SK-N-SH treated with all-trans-retinoic acid at 6 μM for 48 hours (cell line): ENCODE measurements around the gene PGAP6.

Source experiments
- ATAC-seq: fragments of 200-7000 bp; cut with Tn5 transposase; 3 replicates; pipeline ENCODE4 v1.9.1; 2020; ENCODE audit warnings: mild to moderate bottlenecking, moderate library complexity
- ARNTL ChIP-seq: fragments of 450-650 bp; formaldehyde crosslinking; IDR thresholded peaks from 2 replicates; pipeline ENCODE4 v1.5.0; 2020; ENCODE audit warnings: low read depth, mild to moderate bottlenecking, moderate library complexity, borderline replicate concordance
- BACH2 ChIP-seq: fragments of 250-450 bp; sonication (Bioruptor Pico); IDR thresholded peaks from 2 replicates; pipeline ENCODE4 v1.9.0; 2021; ENCODE audit warnings: mild to moderate bottlenecking, borderline replicate concordance
- CSDC2 ChIP-seq: fragments of 250-450 bp; sonication (Bioruptor Pico); IDR thresholded peaks from 2 replicates; pipeline ENCODE4 v1.5.0; 2020; ENCODE audit warnings: mild to moderate bottlenecking, moderate library complexity
- ESRRG ChIP-seq: fragments of 250-450 bp; sonication (Bioruptor Pico); IDR thresholded peaks from 2 replicates; pipeline ENCODE4 v1.6.1; 2021; ENCODE audit warnings: mild to moderate bottlenecking
- GLIS3 ChIP-seq: fragments of 250-450 bp; sonication (Bioruptor Pico); IDR thresholded peaks from 2 replicates; pipeline ENCODE4 v1.5.0; 2020; ENCODE audit warnings: mild to moderate bottlenecking, moderate library complexity
- ISL1 ChIP-seq: fragments of 250-450 bp; sonication (Bioruptor Pico); IDR thresholded peaks from 2 replicates; pipeline ENCODE4 v2.1.2; 2022; ENCODE audit warnings: mild to moderate bottlenecking, moderate library complexity
- OSR1 ChIP-seq: fragments of 250-450 bp; sonication (Bioruptor Pico); IDR thresholded peaks from 2 replicates; pipeline ENCODE4 v1.8.0; 2022; ENCODE audit warnings: moderate library complexity, mild to moderate bottlenecking, inconsistent platforms
- PPARA ChIP-seq: fragments of 250-450 bp; sonication (Bioruptor Pico); IDR thresholded peaks from 2 replicates; pipeline ENCODE4 v1.5.0; 2020; ENCODE audit warnings: mild to moderate bottlenecking, borderline replicate concordance
- RARB ChIP-seq: fragments of 250-450 bp; sonication (Bioruptor Pico); IDR thresholded peaks from 2 replicates; pipeline ENCODE4 v1.8.0; 2021; ENCODE audit warnings: mild to moderate bottlenecking, moderate library complexity
- SNAI2 ChIP-seq: fragments of 250-450 bp; sonication (Bioruptor Pico); IDR thresholded peaks from 2 replicates; pipeline ENCODE4 v1.5.0; 2020; ENCODE audit warnings: mild to moderate bottlenecking, moderate library complexity
- TCF4 ChIP-seq: fragments of 250-450 bp; sonication (Bioruptor Pico); IDR thresholded peaks from 2 replicates; pipeline ENCODE4 v1.8.0; 2021; ENCODE audit warnings: mild to moderate bottlenecking, moderate library complexity, borderline replicate concordance
- TOX ChIP-seq: fragments of 250-450 bp; sonication (Bioruptor Pico); IDR thresholded peaks from 2 replicates; pipeline ENCODE4 v1.8.0; 2021; ENCODE audit warnings: mild to moderate bottlenecking, moderate library complexity, borderline replicate concordance
- TSHZ2 ChIP-seq: fragments of 250-450 bp; sonication (Bioruptor Pico); IDR thresholded peaks from 2 replicates; pipeline ENCODE4 v1.5.0; 2020; ENCODE audit warnings: mild to moderate bottlenecking, moderate library complexity
- ZC3H10 ChIP-seq: fragments of 250-450 bp; sonication (Bioruptor Pico); IDR thresholded peaks from 2 replicates; pipeline ENCODE4 v1.5.1; 2021; ENCODE audit warnings: mild to moderate bottlenecking, moderate library complexity
- ZFP3 ChIP-seq: fragments of 250-450 bp; sonication (Bioruptor Pico); IDR thresholded peaks from 2 replicates; pipeline ENCODE4 v1.5.0; 2020; ENCODE audit warnings: mild to moderate bottlenecking, moderate library complexity
- ZFP30 ChIP-seq: fragments of 450-650 bp; formaldehyde crosslinking; IDR thresholded peaks from 2 replicates; pipeline ENCODE4 v1.5.0; 2022; ENCODE audit warnings: mild to moderate bottlenecking, moderate library complexity
- ZNF565 ChIP-seq: fragments of 450-650 bp; formaldehyde crosslinking; conservative IDR thresholded peaks from 2 replicates; pipeline ENCODE4 v1.5.0; 2020; ENCODE audit warnings: low read depth, mild to moderate bottlenecking, moderate library complexity
- ZNF70 ChIP-seq: fragments of 450-650 bp; formaldehyde crosslinking; IDR thresholded peaks from 2 replicates; pipeline ENCODE4 v1.5.0; 2020; ENCODE audit warnings: mild to moderate bottlenecking, moderate library complexity
- TF ChIP-seq, protein P1 (sequence below): fragments of 250-450 bp; sonication (Bioruptor Pico); IDR thresholded peaks from 2 replicates; pipeline ENCODE4 v1.8.0; 2021; ENCODE audit warnings: low read depth, mild to moderate bottlenecking, moderate library complexity, borderline replicate concordance
- TF ChIP-seq, protein P2 (sequence below): fragments of 250-450 bp; sonication (Bioruptor Pico); IDR thresholded peaks from 2 replicates; pipeline ENCODE4 v1.5.1; 2020; ENCODE audit warnings: low read depth, mild to moderate bottlenecking, moderate library complexity
- TF ChIP-seq, protein P3 (sequence below): fragments of 250-450 bp; sonication (Bioruptor Pico); IDR thresholded peaks from 2 replicates; pipeline ENCODE4 v1.8.0; 2020; ENCODE audit warnings: mild to moderate bottlenecking, moderate library complexity, borderline replicate concordance
- TF ChIP-seq, protein P4 (sequence below): fragments of 250-450 bp; sonication (Bioruptor Pico); IDR thresholded peaks from 2 replicates; pipeline ENCODE4 v1.5.1; 2021; ENCODE audit warnings: mild to moderate bottlenecking, moderate library complexity

PGAP6 gene

DNA sequence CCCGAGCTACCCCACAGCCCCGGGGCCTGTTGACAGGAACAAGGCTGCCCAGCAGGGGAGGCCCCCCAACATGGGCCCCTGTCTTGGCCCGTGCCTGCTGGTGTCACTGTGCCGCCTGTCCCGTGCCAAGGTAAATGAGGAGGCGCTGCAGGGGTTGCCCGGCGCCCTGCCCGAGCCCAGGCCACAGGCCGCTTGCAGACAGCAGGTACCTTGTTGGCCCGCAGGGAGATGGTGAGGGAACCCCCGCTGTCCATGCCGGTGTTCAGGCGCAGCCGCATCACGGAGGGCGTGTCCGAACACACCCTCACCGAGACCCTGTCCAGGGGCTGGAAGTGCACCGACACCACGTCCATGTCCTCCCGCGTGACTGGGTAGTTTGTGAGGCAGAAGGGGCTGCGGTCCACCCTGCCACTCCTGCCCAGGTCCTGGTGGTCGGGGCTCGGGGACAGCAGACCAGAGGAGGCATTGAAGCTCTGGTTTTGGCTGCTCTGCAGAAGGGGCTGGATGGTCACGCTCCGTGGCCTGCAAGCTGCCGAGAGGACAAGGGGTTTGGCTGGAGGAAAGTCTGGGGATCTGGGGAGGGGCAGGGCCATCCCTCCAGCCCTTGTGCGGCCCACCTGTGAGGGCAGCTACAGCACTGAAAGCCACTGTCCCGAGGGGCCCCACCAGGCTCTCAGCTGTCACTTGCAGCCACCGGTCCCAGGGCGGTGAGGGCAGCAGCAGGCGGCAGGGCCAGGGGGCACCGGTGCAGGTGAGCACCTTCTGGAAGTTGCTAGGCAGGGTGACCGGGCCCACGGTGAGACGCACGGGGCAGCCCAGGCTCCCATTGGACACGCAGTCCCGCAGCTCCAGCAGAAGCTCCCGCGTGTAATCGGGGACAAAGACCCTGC lies 5.6 kb downstream of the PGAP6 start:
- ATAC-seq: no peak
- TF ChIP-seq SNAI2 (no peak), OSR1 (CRISPR knock-in tag) (no peak), ARNTL (CRISPR knock-in tag) (no peak), TCF4 (CRISPR knock-in tag) (no peak), RARB (CRISPR knock-in tag) (no peak), ISL1 (no peak), ZFP3 (CRISPR knock-in tag) (no peak), BACH2 (CRISPR knock-in tag) (no peak), ZFP30 (CRISPR knock-in tag) (no peak), TSHZ2 (no peak), PPARA (CRISPR knock-in tag) (no peak)
- TF ChIP-seq, protein P1, sequence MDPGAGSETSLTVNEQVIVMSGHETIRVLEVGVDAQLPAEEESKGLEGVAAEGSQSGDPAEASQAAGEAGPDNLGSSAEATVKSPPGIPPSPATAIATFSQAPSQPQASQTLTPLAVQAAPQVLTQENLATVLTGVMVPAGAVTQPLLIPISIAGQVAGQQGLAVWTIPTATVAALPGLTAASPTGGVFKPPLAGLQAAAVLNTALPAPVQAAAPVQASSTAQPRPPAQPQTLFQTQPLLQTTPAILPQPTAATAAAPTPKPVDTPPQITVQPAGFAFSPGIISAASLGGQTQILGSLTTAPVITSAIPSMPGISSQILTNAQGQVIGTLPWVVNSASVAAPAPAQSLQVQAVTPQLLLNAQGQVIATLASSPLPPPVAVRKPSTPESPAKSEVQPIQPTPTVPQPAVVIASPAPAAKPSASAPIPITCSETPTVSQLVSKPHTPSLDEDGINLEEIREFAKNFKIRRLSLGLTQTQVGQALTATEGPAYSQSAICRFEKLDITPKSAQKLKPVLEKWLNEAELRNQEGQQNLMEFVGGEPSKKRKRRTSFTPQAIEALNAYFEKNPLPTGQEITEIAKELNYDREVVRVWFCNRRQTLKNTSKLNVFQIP (CRISPR knock-in tag): no peak

GRCh38 chr16:375212-375611 lies 6.6 kb downstream of the PGAP6 start:
- TF ChIP-seq PPARA (CRISPR knock-in tag): no peak
- TF ChIP-seq TOX (CRISPR knock-in tag): no peak
- TF ChIP-seq ZC3H10 (CRISPR knock-in tag): no peak
- TF ChIP-seq ARNTL (CRISPR knock-in tag): no peak
- no peak for TF ChIP-seq OSR1 (CRISPR knock-in tag)
- TF ChIP-seq, protein P2, sequence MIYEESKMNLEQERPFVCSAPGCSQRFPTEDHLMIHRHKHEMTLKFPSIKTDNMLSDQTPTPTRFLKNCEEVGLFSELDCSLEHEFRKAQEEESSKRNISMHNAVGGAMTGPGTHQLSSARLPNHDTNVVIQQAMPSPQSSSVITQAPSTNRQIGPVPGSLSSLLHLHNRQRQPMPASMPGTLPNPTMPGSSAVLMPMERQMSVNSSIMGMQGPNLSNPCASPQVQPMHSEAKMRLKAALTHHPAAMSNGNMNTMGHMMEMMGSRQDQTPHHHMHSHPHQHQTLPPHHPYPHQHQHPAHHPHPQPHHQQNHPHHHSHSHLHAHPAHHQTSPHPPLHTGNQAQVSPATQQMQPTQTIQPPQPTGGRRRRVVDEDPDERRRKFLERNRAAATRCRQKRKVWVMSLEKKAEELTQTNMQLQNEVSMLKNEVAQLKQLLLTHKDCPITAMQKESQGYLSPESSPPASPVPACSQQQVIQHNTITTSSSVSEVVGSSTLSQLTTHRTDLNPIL: no peak
- TF ChIP-seq, protein P1 (CRISPR knock-in tag): no peak
- no peak for TF ChIP-seq RARB (CRISPR knock-in tag)
- TF ChIP-seq CSDC2 (CRISPR knock-in tag): no peak
- TF ChIP-seq ISL1: no peak
- TF ChIP-seq GLIS3 (CRISPR knock-in tag): no peak
- TF ChIP-seq, protein P3, sequence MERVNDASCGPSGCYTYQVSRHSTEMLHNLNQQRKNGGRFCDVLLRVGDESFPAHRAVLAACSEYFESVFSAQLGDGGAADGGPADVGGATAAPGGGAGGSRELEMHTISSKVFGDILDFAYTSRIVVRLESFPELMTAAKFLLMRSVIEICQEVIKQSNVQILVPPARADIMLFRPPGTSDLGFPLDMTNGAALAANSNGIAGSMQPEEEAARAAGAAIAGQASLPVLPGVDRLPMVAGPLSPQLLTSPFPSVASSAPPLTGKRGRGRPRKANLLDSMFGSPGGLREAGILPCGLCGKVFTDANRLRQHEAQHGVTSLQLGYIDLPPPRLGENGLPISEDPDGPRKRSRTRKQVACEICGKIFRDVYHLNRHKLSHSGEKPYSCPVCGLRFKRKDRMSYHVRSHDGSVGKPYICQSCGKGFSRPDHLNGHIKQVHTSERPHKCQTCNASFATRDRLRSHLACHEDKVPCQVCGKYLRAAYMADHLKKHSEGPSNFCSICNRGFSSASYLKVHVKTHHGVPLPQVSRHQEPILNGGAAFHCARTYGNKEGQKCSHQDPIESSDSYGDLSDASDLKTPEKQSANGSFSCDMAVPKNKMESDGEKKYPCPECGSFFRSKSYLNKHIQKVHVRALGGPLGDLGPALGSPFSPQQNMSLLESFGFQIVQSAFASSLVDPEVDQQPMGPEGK (CRISPR knock-in tag): no peak
- TF ChIP-seq ZNF565 (CRISPR knock-in tag): no peak

DNA sequence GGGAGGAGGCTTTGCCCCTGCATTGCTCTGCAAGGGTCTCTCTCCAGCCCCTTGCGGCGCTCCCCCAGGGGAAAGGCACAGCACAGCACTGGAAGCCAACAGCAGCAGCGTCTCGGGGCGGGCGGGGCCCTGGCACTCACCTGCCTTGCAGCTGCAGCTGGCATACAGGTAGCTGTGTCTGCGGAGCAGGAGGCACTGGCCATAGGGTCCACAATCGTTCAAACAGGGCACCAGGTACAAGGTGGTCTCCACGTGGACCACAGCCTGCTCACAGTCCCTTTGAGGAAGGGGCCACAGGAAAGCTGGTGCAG lies 7.2 kb downstream of the PGAP6 start:
- no peak for ATAC-seq
- no peak for TF ChIP-seq TCF4 (CRISPR knock-in tag)
- no peak for TF ChIP-seq TOX (CRISPR knock-in tag)
- no peak for TF ChIP-seq CSDC2 (CRISPR knock-in tag)
- TF ChIP-seq ESRRG (CRISPR knock-in tag): no peak
- TF ChIP-seq, protein P1 (CRISPR knock-in tag): no peak
- TF ChIP-seq ZNF70: no peak
- TF ChIP-seq ZFP3 (CRISPR knock-in tag): no peak
- TF ChIP-seq, protein P4, sequence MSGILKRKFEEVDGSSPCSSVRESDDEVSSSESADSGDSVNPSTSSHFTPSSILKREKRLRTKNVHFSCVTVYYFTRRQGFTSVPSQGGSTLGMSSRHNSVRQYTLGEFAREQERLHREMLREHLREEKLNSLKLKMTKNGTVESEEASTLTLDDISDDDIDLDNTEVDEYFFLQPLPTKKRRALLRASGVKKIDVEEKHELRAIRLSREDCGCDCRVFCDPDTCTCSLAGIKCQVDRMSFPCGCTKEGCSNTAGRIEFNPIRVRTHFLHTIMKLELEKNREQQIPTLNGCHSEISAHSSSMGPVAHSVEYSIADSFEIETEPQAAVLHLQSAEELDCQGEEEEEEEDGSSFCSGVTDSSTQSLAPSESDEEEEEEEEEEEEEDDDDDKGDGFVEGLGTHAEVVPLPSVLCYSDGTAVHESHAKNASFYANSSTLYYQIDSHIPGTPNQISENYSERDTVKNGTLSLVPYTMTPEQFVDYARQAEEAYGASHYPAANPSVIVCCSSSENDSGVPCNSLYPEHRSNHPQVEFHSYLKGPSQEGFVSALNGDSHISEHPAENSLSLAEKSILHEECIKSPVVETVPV (CRISPR knock-in tag): no peak
- no peak for TF ChIP-seq ARNTL (CRISPR knock-in tag)
- TF ChIP-seq, protein P3 (CRISPR knock-in tag): no peak
- no peak for TF ChIP-seq ZC3H10 (CRISPR knock-in tag)

More at GRCh38 chr16:375212-375611, 6.6 kb downstream of the PGAP6 start:
- no peak for ATAC-seq
